KG1 (cell line): ENCODE measurements around the gene UBXN11.

Source experiments
- DNase-seq: peaks from one replicate; lab custom pipeline; 2025; lab: John Stamatoyannopoulos, UW

Gene UBXN11

GRCh38 chr1:26285366-26286063 lies 20.9 kb downstream of the UBXN11 start:
- no peak for DNase-seq

GRCh38 chr1:26284597-26285347 lies 21.7 kb downstream of the UBXN11 start:
- DNase-seq = peak; percentile 75

- no peak for DNase-seq
Measured at GRCh38 chr1:26283871-26284596, 22.4 kb downstream of the UBXN11 start.

- no peak for DNase-seq
Measured at GRCh38 chr1:26283279-26283853, 23.1 kb downstream of the UBXN11 start.

GRCh38 chr1:26282401-26282918 lies 24.0 kb downstream of the UBXN11 start:
- DNase-seq = no peak

- DNase-seq = no peak
Measured at GRCh38 chr1:26281971-26282370, 24.5 kb downstream of the UBXN11 start.

GRCh38 chr1:26281091-26281958 lies 25.1 kb downstream of the UBXN11 start:
- no peak for DNase-seq

GRCh38 chr1:26280333-26281042 lies 25.9 kb downstream of the UBXN11 start:
- DNase-seq = no peak

- DNase-seq = peak; percentile 82
Measured at GRCh38 chr1:26279456-26280332, 26.7 kb downstream of the UBXN11 start, which contains the start of gene SH3BGRL3. SH3BGRL3 (plus strand) TSS chr1:26280086; CDS start chr1:26280156, 70 bp downstream.

- peak; percentile 24 for DNase-seq
Measured at GRCh38 chr1:26278724-26279455, 27.5 kb downstream of the UBXN11 start.

GRCh38 chr1:26278303-26278702 lies 28.1 kb downstream of the UBXN11 start:
- DNase-seq = no peak

GRCh38 chr1:26277719-26278118 lies 28.7 kb downstream of the UBXN11 start:
- DNase-seq = no peak

GRCh38 chr1:26277261-26277661 lies 29.2 kb downstream of the UBXN11 start:
- no peak for DNase-seq

- DNase-seq = peak; percentile 57
Measured at GRCh38 chr1:26276432-26276838, 30.0 kb downstream of the UBXN11 start.

GRCh38 chr1:26275580-26276431 lies 30.6 kb downstream of the UBXN11 start:
- DNase-seq = peak; percentile 65

GRCh38 chr1:26274801-26275425 lies 31.5 kb downstream of the UBXN11 start:
- peak; percentile 30 for DNase-seq

GRCh38 chr1:26269198-26269550 lies 37.3 kb downstream of the UBXN11 start:
- DNase-seq = no peak
